Stimulated activated CD8-positive, alpha-beta memory T cell treated with anti-CD3 and anti-CD28 coated beads, Interleukin-4, amount 100 ng/mL, for 48 hours (primary cell): ENCODE measurements around the gene EPN3.

Experiments used
- DNase-seq: peaks from one replicate; pipeline ENCODE4 v3.0.0-alpha.2; 2020

Gene EPN3

DNA sequence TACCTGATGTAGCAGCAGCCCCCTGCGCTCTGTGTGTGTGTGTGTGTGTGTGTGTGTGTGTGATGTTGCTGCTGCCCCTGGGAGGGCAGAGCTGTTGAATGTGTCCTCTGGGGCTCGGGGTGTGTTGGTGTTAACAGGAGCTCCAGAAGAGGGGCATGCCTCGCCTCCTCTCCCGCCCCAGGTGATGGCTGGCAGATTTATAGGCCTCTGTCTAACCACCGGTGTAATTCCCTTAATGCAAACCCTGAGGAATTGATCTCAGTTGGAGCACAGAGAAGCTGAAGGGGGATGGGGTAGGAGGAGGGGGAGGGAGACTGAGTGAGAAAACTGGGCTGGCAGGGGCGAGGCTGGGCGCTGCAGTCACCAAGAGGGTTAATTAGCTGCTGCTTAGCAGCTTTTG is 38.0 kb downstream of the EPN3 start:
- DNase-seq = no peak

DNA sequence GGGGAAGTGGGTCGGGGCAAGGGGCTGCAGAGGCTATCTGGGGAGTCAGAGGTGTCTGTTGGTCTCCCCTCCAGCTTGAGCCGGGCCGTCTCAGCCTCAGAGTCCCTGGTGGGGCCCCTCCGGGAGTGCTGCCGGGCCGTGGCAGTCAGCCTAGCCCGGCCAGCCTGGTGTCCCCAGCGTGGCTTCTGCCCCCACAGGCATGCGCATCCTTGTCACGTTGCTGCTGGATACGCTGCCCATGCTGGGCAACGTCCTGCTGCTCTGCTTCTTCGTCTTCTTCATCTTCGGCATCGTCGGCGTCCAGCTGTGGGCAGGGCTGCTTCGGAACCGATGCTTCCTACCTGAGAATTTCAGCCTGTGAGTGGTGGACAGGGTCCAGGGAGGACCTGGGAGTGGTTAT is 39.1 kb downstream of the EPN3 start:
- DNase-seq = no peak

DNA sequence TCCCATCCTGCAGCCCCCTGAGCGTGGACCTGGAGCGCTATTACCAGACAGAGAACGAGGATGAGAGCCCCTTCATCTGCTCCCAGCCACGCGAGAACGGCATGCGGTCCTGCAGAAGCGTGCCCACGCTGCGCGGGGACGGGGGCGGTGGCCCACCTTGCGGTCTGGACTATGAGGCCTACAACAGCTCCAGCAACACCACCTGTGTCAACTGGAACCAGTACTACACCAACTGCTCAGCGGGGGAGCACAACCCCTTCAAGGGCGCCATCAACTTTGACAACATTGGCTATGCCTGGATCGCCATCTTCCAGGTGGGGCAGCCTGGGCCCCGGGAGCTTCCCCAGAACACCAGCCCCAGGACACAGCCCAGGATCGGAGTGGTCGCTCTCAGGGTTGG is 40.0 kb downstream of the EPN3 start:
- DNase-seq = no peak

DNA sequence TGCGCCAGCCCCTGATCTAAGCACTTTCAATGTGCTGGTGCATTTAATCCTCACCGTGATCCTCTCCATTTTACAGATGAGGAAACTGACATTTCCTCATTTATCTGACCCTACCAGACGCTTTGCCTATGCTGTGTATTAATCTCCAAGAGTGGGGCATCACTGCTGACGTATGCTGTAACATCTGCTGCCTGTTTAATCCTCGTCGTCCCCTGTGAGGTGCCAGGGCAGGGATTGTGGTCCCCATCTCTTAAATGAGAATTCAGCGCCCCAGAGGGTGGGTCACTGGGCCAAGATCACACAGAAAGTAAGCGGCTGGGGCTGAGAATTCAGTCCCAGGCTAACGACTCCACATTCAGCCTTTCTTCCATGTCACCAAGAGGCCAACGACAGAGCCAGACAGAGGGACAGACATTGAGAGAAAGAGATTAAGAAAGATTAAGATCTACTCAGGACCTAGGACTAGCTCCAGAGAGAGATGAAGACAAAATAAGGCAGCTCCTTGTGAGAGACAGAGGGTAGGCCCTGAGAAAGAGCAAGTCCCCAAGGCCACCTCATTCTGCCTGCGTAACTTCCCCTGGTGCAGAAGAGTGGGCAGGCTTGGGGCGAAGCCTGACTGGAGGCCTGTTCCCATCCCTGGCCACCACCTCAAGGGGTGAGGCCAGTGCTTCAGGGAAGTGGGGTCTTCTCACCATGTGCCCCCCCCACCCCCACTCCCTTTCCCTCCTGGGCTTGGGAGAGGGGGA is 41.5 kb downstream of the EPN3 start:
- DNase-seq = no peak

DNA sequence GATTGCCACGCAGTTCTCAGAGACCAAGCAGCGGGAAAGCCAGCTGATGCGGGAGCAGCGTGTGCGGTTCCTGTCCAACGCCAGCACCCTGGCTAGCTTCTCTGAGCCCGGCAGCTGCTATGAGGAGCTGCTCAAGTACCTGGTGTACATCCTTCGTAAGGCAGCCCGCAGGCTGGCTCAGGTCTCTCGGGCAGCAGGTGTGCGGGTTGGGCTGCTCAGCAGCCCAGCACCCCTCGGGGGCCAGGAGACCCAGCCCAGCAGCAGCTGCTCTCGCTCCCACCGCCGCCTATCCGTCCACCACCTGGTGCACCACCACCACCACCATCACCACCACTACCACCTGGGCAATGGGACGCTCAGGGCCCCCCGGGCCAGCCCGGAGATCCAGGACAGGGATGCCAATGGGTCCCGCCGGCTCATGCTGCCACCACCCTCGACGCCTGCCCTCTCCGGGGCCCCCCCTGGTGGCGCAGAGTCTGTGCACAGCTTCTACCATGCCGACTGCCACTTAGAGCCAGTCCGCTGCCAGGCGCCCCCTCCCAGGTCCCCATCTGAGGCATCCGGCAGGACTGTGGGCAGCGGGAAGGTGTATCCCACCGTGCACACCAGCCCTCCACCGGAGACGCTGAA is 43.2 kb downstream of the EPN3 start:
- no peak for DNase-seq

DNA sequence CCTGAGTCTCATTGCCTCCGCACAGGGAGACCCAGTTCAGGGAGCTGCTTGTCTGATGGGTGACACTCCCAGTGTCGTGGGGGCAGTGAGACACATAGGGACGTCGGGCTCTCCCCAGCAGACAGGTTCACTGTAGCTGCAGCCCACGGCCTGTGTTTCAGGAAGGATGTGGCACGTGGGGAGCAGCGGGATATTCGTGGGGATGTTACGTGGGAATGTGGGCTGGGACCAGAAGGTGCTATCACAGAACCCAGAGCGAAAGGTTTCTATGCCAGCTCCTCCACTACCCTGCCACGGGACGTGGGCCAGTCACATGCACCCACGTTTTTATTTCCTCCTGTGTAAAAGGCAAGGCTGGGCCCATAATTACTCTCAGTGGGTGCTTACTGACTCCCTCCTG is 44.3 kb downstream of the EPN3 start:
- DNase-seq = no peak

DNA sequence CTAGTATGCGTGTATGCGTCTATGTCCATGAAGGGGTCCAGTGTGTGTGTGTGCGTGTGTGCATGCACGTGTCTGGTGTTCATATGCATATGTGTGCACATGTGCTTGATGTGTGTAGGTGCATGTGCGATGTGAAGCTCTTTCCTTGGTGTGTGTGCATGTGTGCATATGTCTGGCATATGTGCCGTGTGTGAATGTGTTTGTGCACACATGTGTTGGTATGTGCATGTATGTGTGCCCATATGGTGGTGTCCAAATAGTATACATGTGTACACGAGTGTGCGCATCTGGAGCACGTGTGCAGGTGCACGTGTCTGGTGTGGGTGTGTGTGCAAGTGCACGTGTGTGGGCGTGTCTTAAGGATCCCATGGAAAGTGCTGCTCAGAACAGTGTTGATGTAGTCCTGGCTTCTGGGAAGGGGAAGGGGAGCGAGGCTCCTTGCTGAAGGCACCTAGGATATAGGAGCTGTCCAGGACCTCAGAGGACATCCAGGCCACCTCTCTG is 45.0 kb downstream of the EPN3 start:
- no peak for DNase-seq

DNA sequence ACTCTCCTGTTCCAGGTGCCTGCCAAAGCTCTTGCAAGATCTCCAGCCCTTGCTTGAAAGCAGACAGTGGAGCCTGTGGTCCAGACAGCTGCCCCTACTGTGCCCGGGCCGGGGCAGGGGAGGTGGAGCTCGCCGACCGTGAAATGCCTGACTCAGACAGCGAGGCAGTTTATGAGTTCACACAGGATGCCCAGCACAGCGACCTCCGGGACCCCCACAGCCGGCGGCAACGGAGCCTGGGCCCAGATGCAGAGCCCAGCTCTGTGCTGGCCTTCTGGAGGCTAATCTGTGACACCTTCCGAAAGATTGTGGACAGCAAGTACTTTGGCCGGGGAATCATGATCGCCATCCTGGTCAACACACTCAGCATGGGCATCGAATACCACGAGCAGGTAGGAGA is 45.6 kb downstream of the EPN3 start:
- no peak for DNase-seq

DNA sequence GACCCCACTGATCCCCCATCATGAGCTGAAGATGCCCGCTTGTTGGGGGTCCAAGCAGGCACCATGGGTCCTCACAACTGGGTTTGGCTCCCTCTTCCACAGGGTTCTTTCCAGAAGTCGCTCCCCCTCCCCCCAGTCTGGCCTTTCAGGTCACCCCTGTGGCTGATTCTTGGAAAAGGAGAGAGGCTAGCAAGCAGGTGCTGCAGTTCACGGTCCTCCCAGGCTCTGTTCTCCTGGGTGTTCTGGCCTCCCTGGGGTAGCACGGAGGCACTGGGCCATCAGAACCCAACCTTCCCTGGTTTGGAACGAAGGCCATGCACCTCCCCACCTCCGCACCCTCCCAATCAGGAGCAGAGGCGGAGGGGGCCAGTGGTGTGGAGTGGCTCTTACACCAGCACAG is 46.9 kb downstream of the EPN3 start:
- no peak for DNase-seq

DNA sequence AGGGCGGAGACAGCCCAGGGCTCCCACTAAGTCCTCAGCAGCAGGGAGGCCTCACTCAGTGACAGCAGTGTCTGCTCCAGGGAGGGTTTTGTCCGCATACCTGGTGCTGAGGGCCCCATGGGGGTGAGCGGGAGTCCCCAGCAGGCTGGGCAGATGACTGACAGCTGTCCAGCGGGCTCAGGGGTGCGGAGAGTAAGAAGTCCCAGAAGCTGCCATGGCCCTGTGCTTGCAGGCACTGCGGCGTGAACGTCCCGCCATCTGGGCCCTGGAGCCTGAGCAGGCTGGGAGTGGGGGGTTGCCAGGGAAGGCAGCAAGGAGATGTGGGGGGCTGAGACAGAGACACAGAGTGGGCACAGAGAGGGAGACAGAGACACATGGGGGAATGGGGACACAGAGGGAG is 48.1 kb downstream of the EPN3 start:
- DNase-seq = no peak

DNA sequence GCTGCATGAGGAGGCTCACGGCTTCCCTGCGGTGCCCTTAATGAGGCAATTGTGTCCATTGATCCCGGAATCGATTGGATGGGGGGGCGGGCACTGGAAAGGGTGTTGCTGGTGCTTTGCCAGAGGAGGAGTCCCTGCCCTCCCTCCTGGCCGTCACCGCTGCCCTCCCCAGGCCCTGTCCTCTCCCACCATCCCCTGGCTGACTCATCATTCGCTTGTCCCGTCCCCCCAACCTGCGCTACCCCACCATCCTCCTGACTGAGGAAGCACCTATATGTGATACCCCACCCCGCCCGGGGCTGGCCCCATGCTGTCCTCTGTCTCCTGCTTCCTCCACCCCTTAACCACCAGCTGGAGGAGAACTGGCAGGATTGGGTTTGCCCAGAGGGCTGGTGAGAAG is 48.8 kb downstream of the EPN3 start:
- DNase-seq = no peak

DNA sequence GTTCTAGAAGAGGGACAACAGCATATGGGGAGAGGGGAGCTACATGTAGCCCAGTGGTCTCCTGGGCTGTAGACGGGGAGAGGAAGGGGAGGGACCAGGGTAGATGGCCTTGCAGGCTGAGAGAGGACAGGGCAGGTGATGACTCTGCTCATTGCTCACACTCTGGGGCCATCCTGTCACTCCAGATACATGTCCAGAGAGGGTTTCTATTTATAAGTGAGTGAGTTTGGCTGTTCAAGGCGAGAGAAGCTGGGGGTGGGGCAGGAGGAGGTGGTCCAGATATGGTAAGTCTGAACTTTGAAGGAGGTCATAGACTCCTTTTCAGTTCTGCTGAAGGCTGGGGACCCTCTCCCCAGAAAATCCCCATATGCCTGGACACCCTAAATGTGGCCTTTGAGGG is 50.2 kb downstream of the EPN3 start:
- DNase-seq = no peak

DNA sequence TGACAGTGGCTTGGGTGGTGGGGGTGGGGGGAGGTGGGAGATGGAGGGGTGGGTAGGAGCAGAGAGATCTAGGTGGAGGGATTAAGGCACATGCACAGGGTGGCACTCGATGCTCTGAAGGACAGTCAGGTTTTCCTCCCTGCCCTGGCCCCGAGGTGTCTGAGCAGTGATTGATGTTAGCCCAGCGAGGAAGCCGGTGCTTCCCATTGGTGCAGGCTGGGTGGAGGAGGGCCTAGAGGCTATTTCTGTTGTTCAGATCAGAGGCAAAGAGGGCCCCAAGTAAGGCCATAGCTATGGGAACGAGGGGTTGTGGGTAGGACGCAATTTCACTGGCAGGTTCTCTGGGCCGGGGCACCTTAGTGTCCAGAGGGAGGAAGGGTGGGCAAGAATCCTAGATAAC is 51.1 kb downstream of the EPN3 start:
- DNase-seq = no peak

DNA sequence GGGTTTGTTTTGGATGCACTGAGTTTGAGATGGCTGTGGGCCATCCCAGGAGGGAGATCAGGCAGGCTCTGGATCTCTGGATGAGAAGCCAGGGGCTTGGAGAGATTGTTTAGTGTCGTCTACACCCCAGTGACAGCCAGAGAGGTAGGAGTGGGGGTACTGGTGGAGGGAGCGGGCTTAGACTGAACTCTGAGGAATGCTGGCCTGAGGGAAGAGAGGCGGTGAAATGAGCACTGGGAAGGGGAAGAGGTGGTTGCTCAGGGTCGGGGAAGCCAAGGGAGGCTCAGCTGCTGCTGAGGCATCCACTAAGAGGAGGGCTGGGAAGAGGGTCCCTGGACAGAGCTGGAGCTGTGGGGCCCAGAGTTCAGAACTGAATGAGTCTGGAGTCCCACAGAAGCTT is 51.6 kb downstream of the EPN3 start:
- DNase-seq = no peak

DNA sequence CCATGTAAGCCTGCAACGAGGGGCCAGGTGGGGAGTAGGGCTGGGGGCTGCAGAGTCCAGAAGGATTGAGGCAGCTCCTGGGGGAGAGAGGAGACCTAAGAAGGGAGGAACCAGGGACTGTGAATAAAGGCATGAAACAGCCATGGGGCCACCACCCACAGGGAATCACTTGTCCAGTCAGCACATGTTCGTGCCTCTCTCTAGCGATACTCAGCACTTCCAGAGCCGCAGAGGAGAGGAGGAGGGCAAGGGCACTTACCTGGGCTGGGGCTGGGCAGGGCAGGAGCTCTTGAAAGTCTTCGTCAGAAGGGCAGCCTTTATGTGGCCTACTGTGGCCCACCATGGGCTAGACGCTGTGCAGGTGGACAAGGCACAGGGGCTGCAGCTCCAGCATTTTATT is 52.2 kb downstream of the EPN3 start:
- no peak for DNase-seq

DNA sequence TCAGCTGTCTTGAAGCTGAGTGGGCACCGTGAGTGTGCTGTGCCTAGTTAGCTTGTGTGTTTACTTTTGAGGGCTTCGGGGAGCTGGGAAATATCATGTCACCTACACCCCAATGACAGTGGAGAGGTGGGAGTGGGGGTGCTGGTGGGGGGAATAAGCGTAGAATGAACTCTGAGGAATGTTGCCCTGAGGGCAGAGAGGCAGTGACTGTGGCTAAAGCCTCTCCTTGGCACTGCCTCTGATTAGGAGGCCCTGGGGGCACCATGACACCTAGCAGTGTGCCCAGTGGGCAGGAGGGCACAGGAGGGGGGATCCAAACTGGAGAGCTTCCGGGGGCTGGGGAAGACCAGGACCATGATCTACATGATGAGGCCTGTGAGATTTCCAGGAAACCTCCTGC is 52.8 kb downstream of the EPN3 start:
- DNase-seq = no peak

DNA sequence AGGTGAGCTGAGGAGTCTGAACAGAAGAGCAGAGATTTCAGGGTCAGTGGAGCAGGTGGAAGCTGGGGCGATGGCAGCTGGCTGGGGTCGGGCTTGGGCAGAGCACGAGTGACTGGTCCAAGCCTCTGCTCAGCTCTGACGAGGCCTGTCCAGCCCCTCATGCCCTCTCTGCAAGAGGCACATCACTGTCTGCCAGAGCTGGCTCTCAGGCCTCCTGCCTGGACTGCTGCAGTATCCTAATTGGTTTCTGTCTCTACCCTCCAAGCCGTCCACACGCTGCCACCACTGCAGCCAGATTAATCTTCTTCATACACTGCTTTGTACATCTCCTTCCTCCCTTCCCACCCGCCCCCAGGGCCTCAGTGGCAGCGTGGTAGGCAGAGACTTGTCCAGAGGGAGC is 53.4 kb downstream of the EPN3 start:
- no peak for DNase-seq

DNA sequence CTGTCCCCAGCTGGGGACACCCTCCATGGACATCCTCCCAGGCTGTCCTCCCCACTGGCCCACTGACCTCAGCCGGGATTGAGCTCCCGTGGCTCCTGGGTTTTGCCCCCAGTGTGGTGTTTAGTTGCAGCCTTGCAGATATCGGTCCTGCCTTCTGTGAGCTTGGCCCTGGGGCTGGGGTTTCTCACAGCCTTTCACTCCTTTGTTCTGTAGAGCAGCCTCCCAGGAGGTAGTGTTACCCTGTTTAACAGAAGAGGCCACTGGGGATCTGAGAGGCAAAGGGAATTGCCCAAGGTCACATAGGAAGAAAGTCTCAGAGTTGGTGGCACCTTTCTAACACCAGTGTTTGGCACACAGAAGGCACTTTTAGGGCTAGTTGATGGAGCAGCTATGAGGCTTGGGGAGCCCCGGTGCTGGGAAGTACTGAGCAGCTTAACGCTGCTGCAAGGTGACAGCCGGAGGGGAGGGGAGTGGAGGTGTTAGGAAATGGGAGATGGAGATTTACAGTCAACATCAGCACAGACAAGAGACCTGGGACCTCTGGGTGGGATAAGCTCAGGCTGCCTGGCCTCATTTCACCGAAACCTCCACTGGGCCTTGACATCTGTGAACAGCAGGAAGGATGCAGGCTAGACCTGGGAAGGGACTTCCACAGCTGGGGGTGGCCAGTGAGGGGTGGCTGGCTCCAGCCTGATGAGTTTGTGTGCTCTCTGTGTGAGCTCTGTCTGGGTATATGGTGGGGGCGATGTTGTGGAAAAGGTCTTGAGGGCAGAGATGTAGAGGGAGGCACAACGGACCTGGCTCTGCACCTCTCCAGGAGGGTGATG is 54.1 kb downstream of the EPN3 start:
- no peak for DNase-seq

DNA sequence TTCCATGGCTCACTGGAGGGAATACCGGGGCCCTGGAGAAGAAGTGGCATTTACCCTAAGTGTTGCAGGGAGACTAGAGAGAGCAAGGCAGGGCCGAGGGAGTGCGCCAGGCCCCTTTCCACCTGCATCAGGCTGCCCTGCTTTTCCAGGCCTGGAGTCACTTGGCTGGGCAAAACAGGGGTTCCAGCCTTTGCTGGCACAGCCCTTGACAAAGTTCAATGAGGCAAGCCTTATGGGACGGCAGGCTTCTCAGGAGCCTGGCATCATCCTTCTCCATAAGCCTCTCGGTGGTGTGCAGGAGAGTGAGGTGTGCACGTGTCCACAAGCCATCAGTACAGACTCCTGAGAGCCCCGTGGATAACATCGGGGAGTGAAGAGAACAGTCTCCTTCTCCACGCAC is 55.0 kb downstream of the EPN3 start:
- DNase-seq = no peak

DNA sequence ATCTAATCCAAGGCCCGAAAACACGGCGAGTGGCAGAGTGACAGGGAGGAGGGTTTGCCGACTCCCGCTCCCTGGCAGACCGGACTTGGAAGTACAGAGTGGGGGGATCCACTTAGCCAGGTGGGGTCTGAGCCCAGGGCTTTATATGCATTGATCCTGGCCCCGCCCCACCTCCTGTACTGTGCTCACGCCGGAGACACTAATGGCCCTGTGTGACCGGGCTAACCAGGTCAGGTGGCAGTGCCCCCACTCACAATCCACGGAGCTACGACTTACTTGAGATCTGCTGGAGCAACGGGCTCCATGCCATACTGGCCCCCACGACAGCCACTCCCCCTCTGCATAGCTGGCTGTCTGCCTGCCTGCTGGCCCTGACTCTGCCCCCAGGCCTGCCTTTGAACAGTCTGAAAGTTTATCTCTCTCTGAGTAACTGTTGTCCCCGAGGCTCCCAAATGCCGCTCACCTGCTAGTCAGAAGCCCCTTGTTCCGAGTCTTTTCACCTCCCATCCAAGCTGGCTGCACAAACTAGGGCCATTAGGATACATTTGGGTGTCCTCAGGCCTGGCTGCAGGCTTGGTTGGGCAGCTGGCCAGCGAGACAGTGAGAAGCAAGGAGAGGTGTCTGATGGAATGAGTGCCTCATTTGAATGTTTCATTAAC is 56.0 kb downstream of the EPN3 start:
- no peak for DNase-seq

DNA sequence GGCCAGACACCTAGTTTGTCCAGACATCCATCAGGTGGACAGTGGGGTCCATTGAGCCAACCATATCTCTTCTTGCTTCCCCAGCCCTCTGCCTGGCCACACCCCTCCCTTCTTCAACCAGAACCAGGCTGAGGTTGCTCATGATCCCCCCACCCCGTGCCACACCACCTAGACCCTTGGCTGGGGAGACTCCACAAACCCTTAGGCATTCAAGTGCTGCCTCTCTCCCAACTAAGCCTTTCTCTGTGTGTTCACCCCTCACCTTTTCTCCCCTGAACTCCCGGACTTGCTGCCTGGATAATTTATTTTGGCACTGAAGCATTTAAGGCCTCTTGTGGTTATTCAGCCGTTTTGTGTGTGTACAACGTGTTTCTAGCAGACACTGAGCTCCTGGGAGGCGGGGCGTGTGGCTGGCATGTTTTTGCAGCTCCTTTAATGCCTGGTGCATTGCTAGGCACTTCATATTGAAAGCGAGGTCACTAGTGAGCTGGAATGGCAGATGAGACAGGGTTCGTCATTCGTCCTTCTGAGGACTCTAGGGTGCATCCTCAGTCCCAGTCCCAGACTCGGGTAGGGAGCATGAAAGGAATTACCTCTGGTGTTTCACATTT is 56.7 kb downstream of the EPN3 start:
- DNase-seq = no peak

DNA sequence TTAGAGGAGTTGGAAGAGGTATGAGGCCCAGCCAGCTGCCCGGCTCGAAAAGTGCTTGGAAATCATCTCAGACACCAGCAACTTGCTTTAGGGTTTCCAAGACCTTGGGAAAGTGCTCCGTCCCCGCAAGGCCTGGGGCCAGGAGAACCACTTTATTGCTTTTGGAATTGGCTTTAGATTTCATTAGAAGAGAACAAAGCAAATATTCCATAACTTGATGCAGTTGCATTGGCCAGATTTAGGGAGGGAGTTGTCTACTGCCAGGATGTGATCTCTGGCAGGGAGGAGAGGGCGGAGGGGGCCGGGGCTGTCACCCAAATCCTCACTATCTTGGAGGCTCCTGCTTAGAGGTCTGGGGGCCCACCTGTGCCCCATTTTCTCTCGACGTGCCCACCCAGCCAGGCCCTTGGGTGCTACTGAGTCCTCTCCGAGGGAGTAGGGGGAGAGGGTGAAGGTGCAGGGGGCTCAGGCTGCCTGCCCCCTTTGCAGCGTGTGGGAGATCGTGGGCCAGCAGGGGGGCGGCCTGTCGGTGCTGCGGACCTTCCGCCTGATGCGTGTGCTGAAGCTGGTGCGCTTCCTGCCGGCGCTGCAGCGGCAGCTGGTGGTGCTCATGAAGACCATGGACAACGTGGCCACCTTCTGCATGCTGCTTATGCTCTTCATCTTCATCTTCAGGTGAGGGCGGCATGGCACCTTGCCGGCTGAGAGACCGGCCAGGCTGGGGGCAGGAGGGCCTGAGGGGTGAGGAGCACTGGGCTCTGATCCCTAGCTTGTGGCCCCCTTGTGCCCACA is 58.6 kb downstream of the EPN3 start:
- no peak for DNase-seq
